Memory B cell (primary cell): ENCODE results near the gene FBXL7.

Source experiments
- ATAC-seq: fragments of 150-1000 bp; cut with Tn5 transposase; 2 replicates; pipeline ENCODE4 v1.10.0; 2021; ENCODE audit warnings: low read depth, mild to moderate bottlenecking, moderate library complexity
- DNase-seq, 2 donors: peaks; one replicate each; pipeline ENCODE4 v3.0.0; 2022; ENCODE audit warnings: low spot score in 2 of 2
- H3K27ac Mint-ChIP-seq: one replicate; pipeline ENCODE4 v1.8.0; 2022; ENCODE audit warnings: mild to moderate bottlenecking, moderate library complexity, mixed read lengths
- H3K27me3 Mint-ChIP-seq: one replicate; pipeline ENCODE4 v1.8.0; 2022; ENCODE audit warnings: mixed read lengths
- H3K36me3 Mint-ChIP-seq: one replicate; pipeline ENCODE4 v1.8.0; 2022; ENCODE audit warnings: mild to moderate bottlenecking, mixed read lengths
- H3K4me1 Mint-ChIP-seq: one replicate; pipeline ENCODE4 v1.8.0; 2022; ENCODE audit warnings: mixed read lengths
- H3K4me3 Mint-ChIP-seq: one replicate; pipeline ENCODE4 v1.8.0; 2022; ENCODE audit warnings: mild to moderate bottlenecking, moderate library complexity, mixed read lengths
- H3K9me3 Mint-ChIP-seq: one replicate; pipeline ENCODE4 v1.8.0; 2022; ENCODE audit warnings: mixed read lengths

FBXL7 gene

GRCh38 chr5:15929611-15930263, 429.8 kb downstream of the FBXL7 start:
- H3K4me1 Mint-ChIP-seq, result no peaks in the 10 kb centered on the region
- H3K9me3 Mint-ChIP-seq, result no peaks in the 10 kb centered on the region
- H3K4me3 Mint-ChIP-seq, result no peak overlapping the region
- no peaks in the 10 kb centered on the region for H3K36me3 Mint-ChIP-seq
- no peak for ATAC-seq
- no peak overlapping the region for H3K27ac Mint-ChIP-seq
- no peak for DNase-seq
- H3K27me3 Mint-ChIP-seq, result no peaks in the 10 kb centered on the region

- H3K9me3 Mint-ChIP-seq, result no peaks in the 10 kb centered on the region
- H3K27ac Mint-ChIP-seq, result no peak overlapping the region
- no peaks in the 10 kb centered on the region for H3K27me3 Mint-ChIP-seq
- no peak for ATAC-seq
- H3K36me3 Mint-ChIP-seq, result no peaks in the 10 kb centered on the region
- H3K4me3 Mint-ChIP-seq, result no peak overlapping the region
- H3K4me1 Mint-ChIP-seq, result no peaks in the 10 kb centered on the region
- DNase-seq, result no peak
Measured at GRCh38 chr5:15932066-15932465, 432.1 kb downstream of the FBXL7 start.

- Mint-ChIP-seq H3K4me3 (no peak overlapping the region), H3K36me3 (no peaks in the 10 kb centered on the region), H3K9me3 (peaks cover 3% of the 10 kb centered on the region), H3K4me1 (no peaks in the 10 kb centered on the region), H3K27ac (no peak overlapping the region), H3K27me3 (no peaks in the 10 kb centered on the region)
- no peak for DNase-seq
- ATAC-seq, result no peak
Measured at GRCh38 chr5:15933259-15934207, 433.6 kb downstream of the FBXL7 start.

- DNase-seq (no peak), ATAC-seq (no peak)
- no peak overlapping the region for H3K4me3 Mint-ChIP-seq
- H3K36me3 Mint-ChIP-seq, result no peaks in the 10 kb centered on the region
- H3K9me3 Mint-ChIP-seq, result peaks cover 3% of the 10 kb centered on the region
- no peak overlapping the region for H3K27ac Mint-ChIP-seq
- H3K27me3 Mint-ChIP-seq, result no peaks in the 10 kb centered on the region
- no peaks in the 10 kb centered on the region for H3K4me1 Mint-ChIP-seq
Measured at GRCh38 chr5:15936505-15937245, 436.7 kb downstream of the FBXL7 start.

GRCh38 chr5:15937708-15938107, 437.7 kb downstream of the FBXL7 start:
- H3K4me3 Mint-ChIP-seq, result no peak overlapping the region
- H3K4me1 Mint-ChIP-seq, result no peaks in the 10 kb centered on the region
- H3K27me3 Mint-ChIP-seq, result no peaks in the 10 kb centered on the region
- DNase-seq (no peak), ATAC-seq (no peak)
- no peaks in the 10 kb centered on the region for H3K36me3 Mint-ChIP-seq
- peaks cover 3% of the 10 kb centered on the region for H3K9me3 Mint-ChIP-seq
- H3K27ac Mint-ChIP-seq, result no peak overlapping the region

GRCh38 chr5:15938186-15938585, 438.2 kb downstream of the FBXL7 start:
- Mint-ChIP-seq H3K9me3 (peaks cover 3% of the 10 kb centered on the region), H3K27me3 (no peaks in the 10 kb centered on the region), H3K4me3 (no peak overlapping the region), H3K4me1 (no peaks in the 10 kb centered on the region), H3K27ac (no peak overlapping the region), H3K36me3 (no peaks in the 10 kb centered on the region)
- DNase-seq (no peak), ATAC-seq (no peak)

GRCh38 chr5:15938961-15939360, 439.0 kb downstream of the FBXL7 start:
- ATAC-seq (no peak), DNase-seq (no peak)
- H3K27me3 Mint-ChIP-seq, result no peaks in the 10 kb centered on the region
- peaks cover 3% of the 10 kb centered on the region for H3K9me3 Mint-ChIP-seq
- no peaks in the 10 kb centered on the region for H3K4me1 Mint-ChIP-seq
- H3K4me3 Mint-ChIP-seq, result no peak overlapping the region
- H3K36me3 Mint-ChIP-seq, result no peaks in the 10 kb centered on the region
- no peak overlapping the region for H3K27ac Mint-ChIP-seq

GRCh38 chr5:15940905-15941304, 440.9 kb downstream of the FBXL7 start:
- no peaks in the 10 kb centered on the region for H3K4me1 Mint-ChIP-seq
- H3K27ac Mint-ChIP-seq, result no peak overlapping the region
- no peaks in the 10 kb centered on the region for H3K27me3 Mint-ChIP-seq
- H3K4me3 Mint-ChIP-seq, result no peak overlapping the region
- no peak for DNase-seq
- ATAC-seq, result no peak
- peaks cover 3% of the 10 kb centered on the region for H3K9me3 Mint-ChIP-seq
- no peaks in the 10 kb centered on the region for H3K36me3 Mint-ChIP-seq

- Mint-ChIP-seq H3K27ac (no peak overlapping the region), H3K4me1 (no peaks in the 10 kb centered on the region), H3K4me3 (no peak overlapping the region), H3K9me3 (no peaks in the 10 kb centered on the region), H3K27me3 (no peaks in the 10 kb centered on the region), H3K36me3 (no peaks in the 10 kb centered on the region)
- DNase-seq (no peak), ATAC-seq (no peak)
Measured at GRCh38 chr5:15943487-15943886, 443.5 kb downstream of the FBXL7 start.

- Mint-ChIP-seq H3K9me3 (peaks cover 2% of the 10 kb centered on the region), H3K36me3 (no peaks in the 10 kb centered on the region), H3K4me3 (no peak overlapping the region), H3K27me3 (no peaks in the 10 kb centered on the region), H3K4me1 (no peaks in the 10 kb centered on the region), H3K27ac (no peak overlapping the region)
- ATAC-seq (no peak), DNase-seq (no peak)
Measured at GRCh38 chr5:15946026-15946425, 446.0 kb downstream of the FBXL7 start.

GRCh38 chr5:15948190-15948589, 448.2 kb downstream of the FBXL7 start:
- no peak overlapping the region for H3K27ac Mint-ChIP-seq
- H3K9me3 Mint-ChIP-seq, result peaks cover 2% of the 10 kb centered on the region
- H3K4me3 Mint-ChIP-seq, result no peak overlapping the region
- no peaks in the 10 kb centered on the region for H3K27me3 Mint-ChIP-seq
- H3K4me1 Mint-ChIP-seq, result no peaks in the 10 kb centered on the region
- no peak for ATAC-seq
- DNase-seq, result no peak
- H3K36me3 Mint-ChIP-seq, result no peaks in the 10 kb centered on the region

- Mint-ChIP-seq H3K4me3 (no peak overlapping the region), H3K27ac (no peak overlapping the region), H3K9me3 (peaks cover 2% of the 10 kb centered on the region), H3K36me3 (no peaks in the 10 kb centered on the region), H3K4me1 (no peaks in the 10 kb centered on the region), H3K27me3 (no peaks in the 10 kb centered on the region)
- DNase-seq, result no peak
- ATAC-seq, result no peak
Measured at GRCh38 chr5:15951126-15951525, 451.1 kb downstream of the FBXL7 start.

- no peak for DNase-seq
- Mint-ChIP-seq H3K4me1 (no peaks in the 10 kb centered on the region), H3K4me3 (no peak overlapping the region), H3K9me3 (peaks cover 2% of the 10 kb centered on the region), H3K27me3 (no peaks in the 10 kb centered on the region), H3K27ac (no peak overlapping the region), H3K36me3 (no peaks in the 10 kb centered on the region)
- no peak for ATAC-seq
Measured at GRCh38 chr5:15951550-15951949, 451.6 kb downstream of the FBXL7 start.

- no peak for DNase-seq
- H3K4me3 Mint-ChIP-seq, result no peak overlapping the region
- no peak for ATAC-seq
- no peaks in the 10 kb centered on the region for H3K36me3 Mint-ChIP-seq
- H3K27ac Mint-ChIP-seq, result no peak overlapping the region
- H3K27me3 Mint-ChIP-seq, result no peaks in the 10 kb centered on the region
- H3K4me1 Mint-ChIP-seq, result no peaks in the 10 kb centered on the region
- H3K9me3 Mint-ChIP-seq, result no peaks in the 10 kb centered on the region
Measured at GRCh38 chr5:15956622-15957021, 456.6 kb downstream of the FBXL7 start.
